GM18858 (cell line): ENCODE measurements around the gene SPATS2.
"Not testable (repeated sequence)": the region's sequence is repeated elsewhere in the genome, so short reads cannot be mapped to it uniquely, and the experiment has no call there.

Experiments used
- ATAC-seq: cut with Tn5 transposase; IDR thresholded peaks from one replicate; pipeline ENCODE4 v1.9.1; 2021; ENCODE audit not compliant: unreplicated experiment

Gene SPATS2

GRCh38 chr12:49367381-49368239 lies at the start of gene SPATS2:
Gene SPATS2 (plus strand): TSS chr12:49367462. CDS start chr12:49461013, 93,551 bp downstream.
- no peak for ATAC-seq

GRCh38 chr12:49320411-49321103 lies 46.7 kb upstream of the SPATS2 start:
- ATAC-seq, result not testable (repeated sequence)

- ATAC-seq, result no peak
Observed at GRCh38 chr12:49322367-49322707, 44.9 kb upstream of the SPATS2 start.

GRCh38 chr12:49322708-49323523 lies 44.3 kb upstream of the SPATS2 start, which contains the start of gene TROAP:
Gene TROAP (plus strand): TSS chr12:49323255. CDS start chr12:49323609, 354 bp downstream.
- ATAC-seq, result peak; percentile 91

GRCh38 chr12:49323524-49324097 lies 43.7 kb upstream of the SPATS2 start:
- no peak for ATAC-seq

GRCh38 chr12:49325606-49326005 lies 41.7 kb upstream of the SPATS2 start:
- no peak for ATAC-seq

GRCh38 chr12:49327368-49327767 lies 39.9 kb upstream of the SPATS2 start:
- ATAC-seq, result no peak

GRCh38 chr12:49327887-49328286 lies 39.4 kb upstream of the SPATS2 start:
- ATAC-seq, result no peak

- ATAC-seq, result no peak
Observed at GRCh38 chr12:49328816-49329215, 38.4 kb upstream of the SPATS2 start.

GRCh38 chr12:49330032-49330619 lies 37.1 kb upstream of the SPATS2 start:
- ATAC-seq, result no peak

GRCh38 chr12:49330631-49331379 lies 36.5 kb upstream of the SPATS2 start:
- ATAC-seq, result no peak

GRCh38 chr12:49331380-49332222 lies 35.7 kb upstream of the SPATS2 start:
- no peak for ATAC-seq

GRCh38 chr12:49332441-49332861 lies 34.8 kb upstream of the SPATS2 start:
- no peak for ATAC-seq

- ATAC-seq, result no peak
Observed at GRCh38 chr12:49332891-49333371, 34.3 kb upstream of the SPATS2 start.

GRCh38 chr12:49333778-49334177 lies 33.5 kb upstream of the SPATS2 start:
- not testable (repeated sequence) for ATAC-seq

- ATAC-seq, result no peak
Observed at GRCh38 chr12:49334226-49334625, 33.0 kb upstream of the SPATS2 start.

GRCh38 chr12:49334681-49335080 lies 32.6 kb upstream of the SPATS2 start:
- no peak for ATAC-seq

GRCh38 chr12:49335118-49335954 lies 31.9 kb upstream of the SPATS2 start:
- ATAC-seq, result no peak
